OCI-LY7 (cell line): ENCODE results near the gene CPB1. TPM values are rescaled to one million over a fixed set of nuclear protein-coding genes. Genes with fewer than 3 reads are reported as not detected.
"Not testable (repeated sequence)": the region's sequence is repeated elsewhere in the genome, so short reads cannot be mapped to it uniquely, and the experiment has no call there.

ENCODE experiments used
- Bru-seq: library from RNA; stranded (reverse); fragments of 400-500 nt; gene quantifications from one replicate; lab custom pipeline; 2021; lab: Mats Ljungman, UMichigan
- BruChase-seq, 2 experiments: library from RNA; stranded (reverse); fragments of 400-500 nt; gene quantifications; one replicate each; lab custom pipeline; 2021; lab: Mats Ljungman, UMichigan
- BruUV-seq: library from RNA; stranded (reverse); fragments of 400-500 nt; replicated peaks from 2 replicates; lab custom pipeline; 2021; lab: Mats Ljungman, UMichigan
- CTCF ChIA-PET: fragments of 300-600 bp; sonication (Branson Sonifier 250); formaldehyde crosslinking; loops from one replicate; lab custom pipeline; 2022; ENCODE audit warnings: antibody characterized with exemption; ENCODE audit not compliant: unreplicated experiment; lab: Charles Lee
- POLR2A ChIA-PET: fragments of 300-600 bp; sonication (Branson Sonifier 250); formaldehyde crosslinking; loops from one replicate; lab custom pipeline; 2022; ENCODE audit warnings: antibody characterized with exemption; lab: Charles Lee
- DNase-seq: peaks from one replicate; pipeline ENCODE4 v3.0.0-alpha.2; 2015; ENCODE audit warnings: low spot score
- H2AFZ ChIP-seq: fragments of 200-600 bp; sonication (generic), shearing (Covaris generic); 2 replicates; pipeline ENCODE4 v1.6.1; 2014; ENCODE audit warnings: mild to moderate bottlenecking, antibody characterized with exemption, low read length, moderate library complexity
- H3K27ac ChIP-seq: fragments of 200-600 bp; sonication (generic); 2 replicates; pipeline ENCODE4 v1.5.1; 2014; ENCODE audit warnings: mixed run types, low read depth, mild to moderate bottlenecking, moderate library complexity, low read length, inconsistent platforms; ENCODE audit not compliant: poor library complexity, severe bottlenecking
- H3K36me3 ChIP-seq: fragments of 200-600 bp; sonication (generic); 2 replicates; pipeline ENCODE4 v1.6.1; 2014; ENCODE audit warnings: mild to moderate bottlenecking, antibody characterized with exemption, low read length, moderate library complexity, mixed read lengths; ENCODE audit not compliant: insufficient read depth
- H3K4me1 ChIP-seq: fragments of 200-600 bp; sonication (generic); 2 replicates; pipeline ENCODE4 v1.5.1; 2014; ENCODE audit warnings: mild to moderate bottlenecking, low read length; ENCODE audit not compliant: insufficient read depth, poor library complexity, severe bottlenecking
- H3K4me2 ChIP-seq: fragments of 200-600 bp; sonication (generic); 2 replicates; pipeline ENCODE4 v1.6.1; 2014; ENCODE audit warnings: mild to moderate bottlenecking, low read length
- H3K4me3 ChIP-seq: fragments of 200-600 bp; sonication (generic); 2 replicates; pipeline ENCODE4 v1.5.1; 2014; ENCODE audit warnings: mild to moderate bottlenecking, low read depth, low read length; ENCODE audit not compliant: poor library complexity, severe bottlenecking
- H3K79me2 ChIP-seq: fragments of 200-600 bp; sonication (generic); 2 replicates; pipeline ENCODE4 v1.6.1; 2016; ENCODE audit warnings: low read depth, mild to moderate bottlenecking, low read length, moderate library complexity, mixed read lengths; ENCODE audit not compliant: insufficient read depth
- H3K9me2 ChIP-seq: fragments of 200-600 bp; sonication (generic); 2 replicates; pipeline ENCODE4 v1.6.1; 2016; ENCODE audit warnings: mild to moderate bottlenecking, low read length, mixed read lengths; ENCODE audit not compliant: insufficient read depth
- H3K9me3 ChIP-seq: fragments of 200-600 bp; sonication (generic); 2 replicates; pipeline ENCODE4 v1.6.1; 2014; ENCODE audit warnings: mild to moderate bottlenecking, mixed run types, low read length, mixed read lengths
- H4K20me1 ChIP-seq: fragments of 200-600 bp; sonication (generic); 2 replicates; pipeline ENCODE4 v1.6.1; 2014; ENCODE audit warnings: mild to moderate bottlenecking, antibody characterized with exemption, low read length, moderate library complexity, mixed read lengths; ENCODE audit not compliant: insufficient read depth
- CTCF ChIP-seq: fragments of 200-600 bp; sonication (generic); conservative IDR thresholded peaks from 2 replicates; pipeline ENCODE4 v1.5.1; 2014; ENCODE audit warnings: mild to moderate bottlenecking, antibody characterized with exemption, low read length, moderate library complexity, mixed read lengths
- EZH2phosphoT487 ChIP-seq: fragments of 200-600 bp; sonication (generic); IDR thresholded peaks from 2 replicates; pipeline ENCODE4 v1.6.1; 2018; ENCODE audit warnings: low read depth, borderline replicate concordance, mild to moderate bottlenecking, mixed run types, antibody characterized with exemption, low read length, moderate library complexity, mixed read lengths
- intact Hi-C: fragments of 100-400 bp; cut with micrococcal nuclease; formaldehyde crosslinking; loops from one replicate; pipeline ENCODE4 v1.10.0; 2022; ENCODE audit not compliant: unreplicated experiment
- long read RNA-seq: library from polyadenylated mRNA; stranded (forward); transcript quantifications from one replicate; pipeline ENCODE4 v2.0.0, GENCODE V29; 2022
- total RNA-seq, 2 experiments: library from RNA; depleted of rRNA in 1 of 2; stranded (reverse); fragments of >200 nt in 1 of 2; shearing (Covaris generic) in 1 of 2; gene quantifications; 2 replicates each; pipeline ENCODE4 v1.2.3, GENCODE V29; 2014 to 2022

Gene CPB1
- total RNA-seq (2014; rRNA removed; shearing (Covaris generic)) = not detected in 2 replicates
- not detected in 2 replicates for total RNA-seq (2022)
- Bru-seq, nascent RNA = not detected
- BruChase-seq, experiment 1, labeled RNA remaining after a 6-hour chase = not detected
- BruChase-seq, experiment 2, labeled RNA remaining after a 2-hour chase = not detected
- long read RNA-seq = 0 reads

- no peak within 1 kb of the TSS for H3K27ac ChIP-seq
- no peaks in the 10 kb centered on the region for H3K9me2 ChIP-seq
- no peak for DNase-seq
- no peaks in the 10 kb centered on the region for H3K36me3 ChIP-seq
- CTCF ChIA-PET = no interaction called here
- H3K4me2 ChIP-seq = no peak within 1 kb of the TSS
- H3K9me3 ChIP-seq = no peaks in the 10 kb centered on the region
- intact Hi-C loops = no loop called here
- no peak within 1 kb of the TSS for H3K4me3 ChIP-seq
- H4K20me1 ChIP-seq = no peaks in the 10 kb centered on the region
- no peaks in the 10 kb centered on the region for H3K4me1 ChIP-seq
- H3K79me2 ChIP-seq = no peaks in the 10 kb centered on the region
- TF ChIP-seq EZH2phosphoT487 (no peak), CTCF (no peak)
- H2AFZ ChIP-seq = no peak within 1 kb of the TSS
- BruUV-seq = no TSS peak
- POLR2A ChIA-PET = no interaction called here
These were observed at the start of gene CPB1 for GRCh38 chr3:148827585-148827984. Gene CPB1 (plus strand): TSS chr3:148827811. CDS start chr3:148827824, 13 bp downstream.

GRCh38 chr3:148778926-148779325 is 48.7 kb upstream of the CPB1 start:
- BruUV-seq = no TSS peak
- Histone ChIP-seq H4K20me1 (no peaks in the 10 kb centered on the region), H3K79me2 (no peaks in the 10 kb centered on the region), H3K9me2 (no peaks in the 10 kb centered on the region), H3K27ac (no peak overlapping the region), H2AFZ (no peak overlapping the region), H3K36me3 (no peaks in the 10 kb centered on the region), H3K4me2 (no peak overlapping the region), H3K4me3 (no peak overlapping the region), H3K9me3 (no peaks in the 10 kb centered on the region), H3K4me1 (no peaks in the 10 kb centered on the region)
- intact Hi-C loops = no loop called here
- ChIA-PET POLR2A (no interaction called here), CTCF (no interaction called here)
- TF ChIP-seq CTCF (no peak), EZH2phosphoT487 (no peak)
- no peak for DNase-seq

- BruUV-seq, CTCF ChIA-PET, intact Hi-C loops: not testable (repeated sequence)
These were observed 42.6 kb upstream of the CPB1 start for GRCh38 chr3:148785026-148785425.

GRCh38 chr3:148786159-148786558 is 41.5 kb upstream of the CPB1 start:
- BruUV-seq, POLR2A ChIA-PET, CTCF ChIA-PET: not testable (repeated sequence)

More at GRCh38 chr3:148785026-148785425, 42.6 kb upstream of the CPB1 start:
- H3K36me3 ChIP-seq, H3K9me2 ChIP-seq, H3K79me2 ChIP-seq, H3K27ac ChIP-seq, POLR2A ChIA-PET, DNase-seq, H3K4me1 ChIP-seq, H2AFZ ChIP-seq, H4K20me1 ChIP-seq, H3K9me3 ChIP-seq, H3K4me2 ChIP-seq, H3K4me3 ChIP-seq: not testable (repeated sequence)

More at GRCh38 chr3:148786159-148786558, 41.5 kb upstream of the CPB1 start:
- H3K9me2 ChIP-seq, intact Hi-C loops, H3K4me3 ChIP-seq, H3K9me3 ChIP-seq, H3K4me2 ChIP-seq, H3K27ac ChIP-seq, H2AFZ ChIP-seq, H3K79me2 ChIP-seq, H3K4me1 ChIP-seq, H4K20me1 ChIP-seq, H3K36me3 ChIP-seq, DNase-seq: not testable (repeated sequence)
